Vagina (tissue), 2 donors: ENCODE results near the gene EZH2. TPM values are rescaled to one million over a fixed set of nuclear protein-coding genes. Genes with fewer than 3 reads are reported as not detected.

Source experiments
- DNase-seq, 2 donors: peaks; one replicate each; pipeline ENCODE4 v3.0.0-alpha.2; 2017; ENCODE audit errors: extremely low spot score in 2 of 2
- H3K27ac ChIP-seq: fragments of 200-600 bp; sonication (generic); one replicate; pipeline ENCODE4 v1.5.1; 2019
- H3K27me3 ChIP-seq: fragments of 200-600 bp; sonication (generic); one replicate; pipeline ENCODE4 v1.5.1; 2019
- H3K36me3 ChIP-seq, 2 donors: fragments of 200-600 bp; sonication (generic); one replicate each; pipeline ENCODE4 v1.5.1; 2017 to 2019
- H3K4me1 ChIP-seq: fragments of 200-600 bp; sonication (generic); one replicate; pipeline ENCODE4 v1.5.1; 2019
- H3K4me3 ChIP-seq, 2 donors: fragments of 200-600 bp; sonication (generic); 1 replicate in 1 of 2; 2 replicates in 1 of 2; pipeline ENCODE4 v1.5.1; 2016 to 2019
- H3K9me3 ChIP-seq: fragments of 200-600 bp; sonication (generic); one replicate; pipeline ENCODE4 v1.5.1; 2019
- POLR2A ChIP-seq, 2 donors: fragments of 450-650 bp; IDR thresholded peaks; one replicate each; pipeline ENCODE4 v1.6.1; 2017; ENCODE audit warnings: antibody characterized with exemption in 2 of 2, mild to moderate bottlenecking in 2 of 2, moderate library complexity in 2 of 2
- POLR2AphosphoS5 ChIP-seq, 2 donors: sonication (generic); formaldehyde crosslinking; IDR thresholded peaks; one replicate each; pipeline ENCODE4 v1.9.0; 2017; ENCODE audit warnings: antibody characterized with exemption in 2 of 2, mild to moderate bottlenecking in 2 of 2, low read depth in 1 of 2; ENCODE audit not compliant: insufficient read depth in 1 of 2
- intact Hi-C: fragments of 100-400 bp; cut with DNase I; formaldehyde crosslinking; loops from one replicate; pipeline ENCODE4 v1.15.1; 2023
- total RNA-seq: library from RNA; depleted of rRNA; stranded (reverse); fragments of >200 nt; gene quantifications from one replicate; pipeline ENCODE4 v1.2.3, GENCODE V29; 2016
- TF ChIP-seq, protein P1 (sequence below), 3 experiments: fragments of 450-650 bp in 2 of 3; fragments of 200-600 bp in 1 of 3; sonication (generic) in 1 of 3; IDR thresholded peaks; one replicate each; pipeline ENCODE4 v1.5.1; 2017 to 2019; ENCODE audit warnings: antibody characterized with exemption in 3 of 3, mild to moderate bottlenecking in 2 of 3, moderate library complexity in 2 of 3

Gene EZH2
- total RNA-seq, 1 donor from 2014 or later = 7.9 TPM

DNA sequence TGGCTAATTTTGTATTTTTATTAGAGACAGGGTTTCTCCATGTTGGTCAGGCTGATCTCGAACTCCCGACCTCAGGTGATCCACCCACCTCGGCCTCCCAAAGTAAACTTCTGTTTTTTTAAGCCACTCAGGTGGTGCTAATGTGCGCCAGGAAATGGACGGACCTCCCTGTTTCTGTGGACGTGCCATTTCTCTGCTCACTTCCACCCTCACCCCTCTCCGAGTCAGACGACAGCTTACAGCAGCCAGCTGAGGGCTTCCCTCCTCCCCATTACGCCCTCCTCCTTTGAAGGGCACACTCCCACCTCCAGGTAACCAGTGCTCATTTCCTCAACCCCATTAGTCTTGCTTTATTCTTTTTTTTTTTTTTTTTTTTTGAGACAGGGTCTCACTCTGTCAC, 41.7 kb upstream of the EZH2 start:
- no peak for DNase-seq
- intact Hi-C loops = no loop called here
- TF ChIP-seq POLR2A (IDR thresholded peaks at IDR 0.05) = no peak
- TF ChIP-seq, protein P1, sequence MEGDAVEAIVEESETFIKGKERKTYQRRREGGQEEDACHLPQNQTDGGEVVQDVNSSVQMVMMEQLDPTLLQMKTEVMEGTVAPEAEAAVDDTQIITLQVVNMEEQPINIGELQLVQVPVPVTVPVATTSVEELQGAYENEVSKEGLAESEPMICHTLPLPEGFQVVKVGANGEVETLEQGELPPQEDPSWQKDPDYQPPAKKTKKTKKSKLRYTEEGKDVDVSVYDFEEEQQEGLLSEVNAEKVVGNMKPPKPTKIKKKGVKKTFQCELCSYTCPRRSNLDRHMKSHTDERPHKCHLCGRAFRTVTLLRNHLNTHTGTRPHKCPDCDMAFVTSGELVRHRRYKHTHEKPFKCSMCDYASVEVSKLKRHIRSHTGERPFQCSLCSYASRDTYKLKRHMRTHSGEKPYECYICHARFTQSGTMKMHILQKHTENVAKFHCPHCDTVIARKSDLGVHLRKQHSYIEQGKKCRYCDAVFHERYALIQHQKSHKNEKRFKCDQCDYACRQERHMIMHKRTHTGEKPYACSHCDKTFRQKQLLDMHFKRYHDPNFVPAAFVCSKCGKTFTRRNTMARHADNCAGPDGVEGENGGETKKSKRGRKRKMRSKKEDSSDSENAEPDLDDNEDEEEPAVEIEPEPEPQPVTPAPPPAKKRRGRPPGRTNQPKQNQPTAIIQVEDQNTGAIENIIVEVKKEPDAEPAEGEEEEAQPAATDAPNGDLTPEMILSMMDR (IDR thresholded peaks at IDR 0.05) = no peak
- TF ChIP-seq POLR2AphosphoS5 (IDR thresholded peaks at IDR 0.05; ENCODE audit: insufficient read depth in 1 of 2, low read depth in 1 of 2) = no peak

DNA sequence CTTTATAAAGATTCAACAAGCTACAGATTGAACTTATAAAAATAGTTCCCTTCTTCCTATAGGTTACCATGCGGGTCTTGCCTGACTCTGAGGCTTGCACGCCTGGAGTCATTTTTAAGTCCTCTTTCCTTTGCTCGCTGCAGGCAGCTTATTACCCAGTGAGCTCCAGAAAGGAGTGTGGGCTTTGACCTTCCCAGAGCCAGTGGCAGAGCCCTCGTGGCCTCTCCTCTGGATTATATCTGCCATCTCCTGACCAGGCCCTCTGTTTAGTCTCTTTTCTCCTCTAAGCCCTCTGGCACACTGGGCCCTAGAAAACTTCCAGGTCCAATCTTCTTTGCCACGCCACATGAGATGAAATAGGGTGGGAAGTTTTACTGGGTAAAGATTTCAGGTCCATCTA, 39.9 kb upstream of the EZH2 start:
- H3K36me3 ChIP-seq = no peaks in the 10 kb centered on the region
- no peaks in the 10 kb centered on the region for H3K27me3 ChIP-seq
- no peaks in the 10 kb centered on the region for H3K9me3 ChIP-seq
- H3K4me3 ChIP-seq = no peak overlapping the region
- TF ChIP-seq POLR2AphosphoS5 (IDR thresholded peaks at IDR 0.05; ENCODE audit: insufficient read depth in 1 of 2, low read depth in 1 of 2) (no peak), POLR2A (IDR thresholded peaks at IDR 0.05) (no peak)
- TF ChIP-seq, protein P1 (IDR thresholded peaks at IDR 0.05) = no peak
- no peak overlapping the region for H3K27ac ChIP-seq
- intact Hi-C loops = no loop called here
- H3K4me1 ChIP-seq = no peaks in the 10 kb centered on the region
- no peak for DNase-seq

More for the DNA sequence above, 41.7 kb upstream of the EZH2 start:
- Histone ChIP-seq H3K9me3 (no peaks in the 10 kb centered on the region), H3K27ac (no peak overlapping the region), H3K4me3 (no peak overlapping the region), H3K27me3 (no peaks in the 10 kb centered on the region), H3K36me3 (no peaks in the 10 kb centered on the region), H3K4me1 (no peaks in the 10 kb centered on the region)

DNA sequence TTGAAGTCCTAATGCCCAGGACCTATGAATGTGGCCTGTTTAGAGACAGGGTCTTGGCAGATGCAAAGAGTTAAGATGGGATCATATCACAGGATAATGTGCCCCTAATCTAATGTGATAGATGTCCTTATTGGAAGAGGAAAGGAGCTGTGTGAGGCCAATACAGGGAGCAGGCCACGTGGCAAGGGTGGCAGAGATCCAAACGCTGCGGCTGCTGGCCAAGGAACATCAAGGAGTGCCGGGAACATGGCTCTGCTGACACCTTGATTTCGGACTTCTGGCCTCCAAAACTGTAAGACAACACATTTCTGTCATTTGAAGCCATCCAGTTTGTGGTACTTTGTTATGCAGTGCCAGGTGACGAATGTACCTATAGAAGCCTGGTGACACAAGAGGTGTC, 37.7 kb upstream of the EZH2 start:
- no peak for TF ChIP-seq POLR2A (IDR thresholded peaks at IDR 0.05)
- no peak for TF ChIP-seq POLR2AphosphoS5 (IDR thresholded peaks at IDR 0.05; ENCODE audit: insufficient read depth in 1 of 2, low read depth in 1 of 2)
- TF ChIP-seq, protein P1 (IDR thresholded peaks at IDR 0.05) = no peak
- no peaks in the 10 kb centered on the region for H3K27me3 ChIP-seq
- no peaks in the 10 kb centered on the region for H3K4me1 ChIP-seq
- H3K36me3 ChIP-seq = no peaks in the 10 kb centered on the region
- no peak for DNase-seq
- no peak overlapping the region for H3K27ac ChIP-seq
- no peak overlapping the region for H3K4me3 ChIP-seq
- intact Hi-C loops = no loop called here
- H3K9me3 ChIP-seq = no peaks in the 10 kb centered on the region

DNA sequence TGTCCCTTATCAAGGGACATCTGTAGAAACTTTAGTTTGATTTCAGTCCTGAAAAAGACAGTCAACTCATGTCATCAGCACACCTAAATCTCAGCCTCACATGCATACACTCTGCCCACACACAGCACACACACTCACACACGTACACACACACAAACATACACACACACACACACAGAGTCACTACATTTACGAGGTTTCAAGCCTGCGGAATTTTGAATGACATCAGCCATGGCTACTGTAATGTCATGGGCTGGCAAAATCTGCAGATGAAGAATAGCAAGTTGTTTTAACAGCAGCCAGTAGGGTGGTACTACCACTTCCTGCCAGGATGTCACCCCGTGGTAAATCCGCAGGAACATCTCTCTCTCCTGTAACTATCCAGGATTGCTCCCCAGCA, 37.1 kb upstream of the EZH2 start:
- Histone ChIP-seq H3K4me3 (no peak overlapping the region), H3K27me3 (no peaks in the 10 kb centered on the region), H3K9me3 (no peaks in the 10 kb centered on the region), H3K4me1 (no peaks in the 10 kb centered on the region), H3K36me3 (no peaks in the 10 kb centered on the region), H3K27ac (no peak overlapping the region)
- TF ChIP-seq POLR2AphosphoS5 (IDR thresholded peaks at IDR 0.05; ENCODE audit: insufficient read depth in 1 of 2, low read depth in 1 of 2) (no peak), POLR2A (IDR thresholded peaks at IDR 0.05) (no peak)
- TF ChIP-seq, protein P1 (IDR thresholded peaks at IDR 0.05) = no peak
- intact Hi-C loops = no loop called here
- DNase-seq = no peak

DNA sequence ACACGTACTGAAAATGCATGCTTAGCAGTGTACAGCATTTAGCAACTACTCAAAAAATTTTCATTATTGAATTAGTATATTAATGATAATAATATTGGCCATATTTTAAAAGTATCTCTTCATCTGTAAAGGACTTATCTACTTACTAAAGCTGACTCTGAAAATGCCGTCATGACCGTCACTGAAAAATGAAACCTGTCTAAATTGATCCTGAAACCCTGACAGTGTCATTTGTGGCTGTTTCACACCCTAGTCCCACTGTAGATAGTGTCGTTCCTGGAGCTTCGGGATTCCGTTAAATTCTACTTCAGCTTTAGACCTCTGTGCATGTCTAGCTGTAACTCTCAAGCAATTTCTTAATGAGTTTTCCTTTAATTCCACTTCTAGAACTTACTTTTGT, 35.8 kb upstream of the EZH2 start:
- intact Hi-C loops = no loop called here
- no peak for TF ChIP-seq POLR2AphosphoS5 (IDR thresholded peaks at IDR 0.05; ENCODE audit: insufficient read depth in 1 of 2, low read depth in 1 of 2)
- Histone ChIP-seq H3K27me3 (no peaks in the 10 kb centered on the region), H3K36me3 (no peaks in the 10 kb centered on the region), H3K9me3 (no peaks in the 10 kb centered on the region), H3K27ac (no peak overlapping the region), H3K4me1 (no peaks in the 10 kb centered on the region), H3K4me3 (no peak overlapping the region)
- DNase-seq = no peak
